Loucy (cell line): ENCODE results near the gene CYP19A1.

Experiments used
- H2AFZ ChIP-seq: fragments of 200-600 bp; sonication (generic); 2 replicates; pipeline ENCODE4 v1.6.0; 2016; ENCODE audit warnings: antibody characterized with exemption, mild to moderate bottlenecking, low read length, moderate library complexity
- H3F3A ChIP-seq: fragments of 200-600 bp; 2 replicates; pipeline ENCODE4 v1.6.0; 2016; ENCODE audit warnings: antibody characterized with exemption, low read depth, mild to moderate bottlenecking
- H3K27me3 ChIP-seq: fragments of 200-600 bp; sonication (generic); 2 replicates; pipeline ENCODE4 v1.6.1; 2014; ENCODE audit warnings: low read length, mild to moderate bottlenecking; ENCODE audit not compliant: insufficient read depth, poor library complexity, severe bottlenecking
- H3K36me3 ChIP-seq: fragments of 200-600 bp; sonication (generic); 2 replicates; pipeline ENCODE4 v1.6.1; 2016; ENCODE audit warnings: low read length; ENCODE audit not compliant: insufficient read depth
- H3K4me1 ChIP-seq: fragments of 200-600 bp; sonication (generic); 2 replicates; pipeline ENCODE4 v1.5.1; 2014; ENCODE audit warnings: low read length, mild to moderate bottlenecking; ENCODE audit not compliant: insufficient read depth, poor library complexity, severe bottlenecking
- H3K4me2 ChIP-seq: fragments of 200-600 bp; sonication (generic); 2 replicates; pipeline ENCODE4 v1.6.0; 2014; ENCODE audit warnings: antibody characterized with exemption, low read length, low read depth, mild to moderate bottlenecking; ENCODE audit not compliant: poor library complexity, severe bottlenecking
- H3K4me3 ChIP-seq: fragments of 200-600 bp; sonication (generic); 2 replicates; pipeline ENCODE4 v1.5.1; 2014; ENCODE audit warnings: low read length, mild to moderate bottlenecking, mixed read lengths; ENCODE audit not compliant: poor library complexity, severe bottlenecking
- H3K79me2 ChIP-seq: fragments of 200-600 bp; sonication (generic); 2 replicates; pipeline ENCODE4 v1.6.1; 2014; ENCODE audit warnings: low read length; ENCODE audit not compliant: insufficient read depth
- H3K9ac ChIP-seq: fragments of 200-600 bp; sonication (generic); 2 replicates; pipeline ENCODE4 v1.6.0; 2014; ENCODE audit warnings: mild to moderate bottlenecking, low read depth, low read length, moderate library complexity; ENCODE audit not compliant: poor library complexity, severe bottlenecking
- H3K9me2 ChIP-seq: fragments of 200-600 bp; sonication (generic); replicated peaks from 2 replicates; pipeline ENCODE4 v1.6.1; 2016; ENCODE audit warnings: low read depth, low read length, mixed read lengths
- H3K9me3 ChIP-seq: fragments of 200-600 bp; sonication (generic); 2 replicates; pipeline ENCODE4 v1.6.1; 2014; ENCODE audit warnings: mild to moderate bottlenecking, antibody characterized with exemption, low read length, low read depth; ENCODE audit not compliant: insufficient read depth
- H4K20me1 ChIP-seq: fragments of 200-600 bp; sonication (generic); 2 replicates; pipeline ENCODE4 v1.6.0; 2014; ENCODE audit warnings: antibody characterized with exemption, low read length, mild to moderate bottlenecking; ENCODE audit not compliant: insufficient read depth, poor library complexity, severe bottlenecking
- EZH2phosphoT487 ChIP-seq: fragments of 200-600 bp; IDR thresholded peaks from 2 replicates; pipeline ENCODE4 v1.6.1; 2018; ENCODE audit warnings: antibody characterized with exemption, mild to moderate bottlenecking, moderate library complexity, borderline replicate concordance
- TF ChIP-seq, protein P1 (sequence below): fragments of 200-600 bp; sonication (generic); conservative IDR thresholded peaks from 2 replicates; pipeline ENCODE4 v1.5.1; 2014; ENCODE audit warnings: mild to moderate bottlenecking, antibody characterized with exemption, low read length

CYP19A1 gene

DNA sequence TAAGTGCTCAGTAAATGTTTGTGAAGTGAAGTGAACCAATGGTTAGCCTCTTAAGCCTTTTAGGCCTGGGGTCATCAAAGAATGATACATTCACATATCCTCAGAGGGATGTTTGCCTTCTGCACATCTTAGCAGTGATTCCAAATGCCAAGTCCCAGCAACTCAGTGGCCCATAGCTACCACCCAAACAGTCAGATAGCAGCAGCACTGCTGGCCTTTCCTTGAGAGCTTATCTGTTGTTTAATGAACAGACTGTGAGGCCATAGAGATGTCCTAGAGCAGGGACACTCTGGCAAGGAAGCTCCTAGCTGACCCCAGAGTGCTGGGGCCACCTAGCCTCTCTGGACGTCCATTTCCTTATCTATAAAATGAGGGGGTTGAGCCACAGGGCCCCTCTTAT is 86.8 kb downstream of the CYP19A1 start:
- H4K20me1 ChIP-seq = no peaks in the 10 kb centered on the region
- no peak overlapping the region for H3K9ac ChIP-seq
- no peak for TF ChIP-seq EZH2phosphoT487
- TF ChIP-seq, protein P1, sequence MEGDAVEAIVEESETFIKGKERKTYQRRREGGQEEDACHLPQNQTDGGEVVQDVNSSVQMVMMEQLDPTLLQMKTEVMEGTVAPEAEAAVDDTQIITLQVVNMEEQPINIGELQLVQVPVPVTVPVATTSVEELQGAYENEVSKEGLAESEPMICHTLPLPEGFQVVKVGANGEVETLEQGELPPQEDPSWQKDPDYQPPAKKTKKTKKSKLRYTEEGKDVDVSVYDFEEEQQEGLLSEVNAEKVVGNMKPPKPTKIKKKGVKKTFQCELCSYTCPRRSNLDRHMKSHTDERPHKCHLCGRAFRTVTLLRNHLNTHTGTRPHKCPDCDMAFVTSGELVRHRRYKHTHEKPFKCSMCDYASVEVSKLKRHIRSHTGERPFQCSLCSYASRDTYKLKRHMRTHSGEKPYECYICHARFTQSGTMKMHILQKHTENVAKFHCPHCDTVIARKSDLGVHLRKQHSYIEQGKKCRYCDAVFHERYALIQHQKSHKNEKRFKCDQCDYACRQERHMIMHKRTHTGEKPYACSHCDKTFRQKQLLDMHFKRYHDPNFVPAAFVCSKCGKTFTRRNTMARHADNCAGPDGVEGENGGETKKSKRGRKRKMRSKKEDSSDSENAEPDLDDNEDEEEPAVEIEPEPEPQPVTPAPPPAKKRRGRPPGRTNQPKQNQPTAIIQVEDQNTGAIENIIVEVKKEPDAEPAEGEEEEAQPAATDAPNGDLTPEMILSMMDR = no peak

DNA sequence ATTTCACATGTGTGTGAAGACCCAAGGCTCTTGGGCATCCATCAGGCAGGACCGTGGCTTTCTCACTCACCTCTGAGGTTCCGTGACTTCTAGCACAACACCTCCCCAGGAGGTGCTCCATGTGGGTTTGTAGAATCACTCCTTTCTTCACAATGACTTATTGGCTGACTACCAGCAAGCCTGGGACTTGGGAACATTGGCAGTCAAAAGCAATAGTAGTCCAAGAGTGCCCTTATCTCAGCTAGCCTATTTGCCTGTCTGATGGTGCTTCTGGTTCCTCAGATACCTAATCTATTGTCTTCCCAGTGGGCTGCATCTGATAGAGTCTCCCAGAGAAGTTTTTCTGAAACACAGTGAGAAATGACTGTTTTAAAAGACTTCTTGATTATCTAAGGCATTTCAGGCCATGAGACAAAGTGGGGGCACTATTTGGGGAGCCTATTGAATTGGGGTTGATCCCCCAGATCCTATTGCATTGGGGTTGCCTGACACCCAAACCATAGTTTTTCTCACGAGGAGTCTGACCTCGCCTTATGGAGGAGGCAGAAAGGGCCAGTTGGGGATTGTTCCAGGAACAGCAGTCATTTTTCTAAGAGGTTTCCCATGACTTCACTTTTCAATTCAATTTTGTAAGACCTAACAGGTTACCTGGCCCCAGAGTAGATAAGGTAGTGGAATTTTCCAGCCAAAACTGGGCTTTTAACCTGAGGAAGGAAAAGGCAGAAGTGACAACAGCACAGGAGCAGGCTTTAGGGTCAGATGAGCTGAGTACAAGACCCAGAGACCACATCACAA is 88.0 kb downstream of the CYP19A1 start:
- Histone ChIP-seq H2AFZ (no peak overlapping the region), H3K79me2 (no peaks in the 10 kb centered on the region), H3K9ac (no peak overlapping the region), H3F3A (no peaks in the 10 kb centered on the region), H3K4me3 (no peak overlapping the region), H3K36me3 (no peaks in the 10 kb centered on the region), H4K20me1 (no peaks in the 10 kb centered on the region), H3K4me1 (peaks cover 9% of the 10 kb centered on the region), H3K4me2 (no peak overlapping the region), H3K9me2 (no peaks in the 10 kb centered on the region), H3K9me3 (no peaks in the 10 kb centered on the region), H3K27me3 (no peaks in the 10 kb centered on the region)
- TF ChIP-seq, protein P1 = no peak
- TF ChIP-seq EZH2phosphoT487 = no peak

More for the DNA sequence above, 86.8 kb downstream of the CYP19A1 start:
- H2AFZ ChIP-seq = no peak overlapping the region
- H3K4me2 ChIP-seq = no peak overlapping the region
- no peaks in the 10 kb centered on the region for H3K9me2 ChIP-seq
- H3K79me2 ChIP-seq = no peaks in the 10 kb centered on the region
- no peaks in the 10 kb centered on the region for H3K27me3 ChIP-seq
- H3K4me1 ChIP-seq = peaks cover 9% of the 10 kb centered on the region
- no peak overlapping the region for H3K4me3 ChIP-seq
- H3K9me3 ChIP-seq = no peaks in the 10 kb centered on the region
- H3F3A ChIP-seq = no peaks in the 10 kb centered on the region
- H3K36me3 ChIP-seq = no peaks in the 10 kb centered on the region

DNA sequence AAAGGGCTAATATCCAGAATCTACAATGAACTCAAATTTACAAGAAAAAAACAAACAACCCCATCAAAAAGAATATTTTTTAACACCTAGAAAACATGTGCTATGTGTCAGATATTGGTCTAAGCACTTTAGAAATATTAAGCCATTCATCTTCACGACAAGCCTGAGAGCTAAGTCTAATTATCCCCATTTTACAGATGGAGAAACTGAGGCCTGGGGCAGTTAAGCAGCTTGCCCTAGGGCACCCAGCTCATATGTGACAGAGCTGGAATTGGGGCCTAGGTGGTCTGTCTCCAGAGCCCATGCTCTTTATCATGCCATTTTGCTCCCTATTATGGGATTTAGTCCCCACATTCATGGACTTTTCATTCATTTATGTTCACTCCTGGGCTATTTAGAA is 92.8 kb downstream of the CYP19A1 start:
- Histone ChIP-seq H2AFZ (no peak overlapping the region), H3K9me2 (no peaks in the 10 kb centered on the region), H3K79me2 (no peaks in the 10 kb centered on the region), H3K4me1 (peaks cover 36% of the 10 kb centered on the region), H3K36me3 (no peaks in the 10 kb centered on the region), H3K4me3 (no peak overlapping the region), H3K27me3 (no peaks in the 10 kb centered on the region), H3K9ac (no peak overlapping the region), H3K4me2 (no peak overlapping the region), H3K9me3 (no peaks in the 10 kb centered on the region), H4K20me1 (no peaks in the 10 kb centered on the region), H3F3A (no peaks in the 10 kb centered on the region; the same call in 1 of the 2 replicates)
- no peak for TF ChIP-seq EZH2phosphoT487
- TF ChIP-seq, protein P1 = no peak
